T follicular helper cell (primary cell): ENCODE data around the gene ELMO1.
"Not testable (repeated sequence)": the region's sequence is repeated elsewhere in the genome, so short reads cannot be mapped to it uniquely, and the experiment has no call there.

Source experiments
- DNase-seq: peaks from one replicate; pipeline ENCODE4 v3.0.0-alpha.2; 2020; ENCODE audit warnings: low read depth

ELMO1 gene

DNA sequence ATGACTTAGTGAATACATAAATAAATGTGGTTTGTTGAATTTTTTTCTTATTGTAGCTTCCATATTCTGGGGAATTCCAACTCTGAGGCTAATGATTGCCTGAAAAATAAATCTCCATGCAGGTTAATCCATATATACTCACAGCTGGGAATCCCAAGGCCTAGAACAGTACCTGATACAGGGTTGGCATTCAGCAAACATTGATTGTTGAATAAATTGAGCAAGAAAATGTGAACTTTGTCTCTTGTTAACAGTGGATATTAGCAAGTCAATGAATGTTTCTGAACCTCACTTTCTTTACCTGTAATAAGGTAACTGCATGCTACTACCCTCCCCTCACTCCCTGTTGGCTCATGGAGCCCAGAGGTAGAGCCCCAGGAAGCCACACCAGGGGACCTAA lies 470.8 kb downstream of the ELMO1 start:
- DNase-seq = no peak

DNA sequence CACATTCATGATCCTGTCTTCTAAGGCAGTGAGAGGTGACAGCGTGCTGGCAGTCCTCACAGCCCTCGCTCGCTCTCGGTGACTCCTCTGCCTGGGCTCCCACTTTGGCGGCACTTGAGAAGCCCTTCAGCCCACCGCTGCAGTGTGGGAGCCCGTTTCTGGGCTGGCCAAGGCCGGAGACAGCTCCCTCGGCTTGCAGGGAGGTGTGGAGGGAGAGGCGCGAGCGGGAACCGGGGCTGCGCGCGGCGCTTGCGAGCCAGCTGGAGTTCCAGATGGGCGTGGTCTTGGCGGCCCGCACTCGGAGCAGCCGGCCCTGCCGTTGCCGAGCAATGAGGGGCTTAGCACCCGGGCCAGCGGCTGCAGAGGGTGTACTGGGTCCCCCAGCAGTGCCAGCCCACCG lies 475.1 kb downstream of the ELMO1 start:
- DNase-seq = not testable (repeated sequence)

DNA sequence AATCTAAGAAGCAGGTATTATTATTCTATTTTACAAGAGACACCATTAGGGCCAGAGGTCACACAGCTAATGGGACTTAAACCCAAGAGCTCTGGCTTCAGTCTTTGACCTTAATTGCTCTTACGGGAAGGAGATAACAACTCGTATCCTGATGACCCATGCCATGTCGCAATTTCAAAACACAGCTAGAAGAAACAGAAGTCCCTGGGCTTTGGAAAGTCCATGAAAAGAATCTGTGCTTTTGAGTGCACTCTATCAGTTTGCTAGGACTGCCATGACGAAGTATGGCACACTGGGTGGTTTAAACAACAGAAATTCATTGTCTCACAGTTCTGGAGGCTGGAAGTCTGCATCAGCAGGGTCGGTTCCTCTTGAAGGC lies 476.5 kb downstream of the ELMO1 start:
- DNase-seq = no peak

GRCh38 chr7:36971515-36972139 lies 477.0 kb downstream of the ELMO1 start:
- no peak for DNase-seq

DNA sequence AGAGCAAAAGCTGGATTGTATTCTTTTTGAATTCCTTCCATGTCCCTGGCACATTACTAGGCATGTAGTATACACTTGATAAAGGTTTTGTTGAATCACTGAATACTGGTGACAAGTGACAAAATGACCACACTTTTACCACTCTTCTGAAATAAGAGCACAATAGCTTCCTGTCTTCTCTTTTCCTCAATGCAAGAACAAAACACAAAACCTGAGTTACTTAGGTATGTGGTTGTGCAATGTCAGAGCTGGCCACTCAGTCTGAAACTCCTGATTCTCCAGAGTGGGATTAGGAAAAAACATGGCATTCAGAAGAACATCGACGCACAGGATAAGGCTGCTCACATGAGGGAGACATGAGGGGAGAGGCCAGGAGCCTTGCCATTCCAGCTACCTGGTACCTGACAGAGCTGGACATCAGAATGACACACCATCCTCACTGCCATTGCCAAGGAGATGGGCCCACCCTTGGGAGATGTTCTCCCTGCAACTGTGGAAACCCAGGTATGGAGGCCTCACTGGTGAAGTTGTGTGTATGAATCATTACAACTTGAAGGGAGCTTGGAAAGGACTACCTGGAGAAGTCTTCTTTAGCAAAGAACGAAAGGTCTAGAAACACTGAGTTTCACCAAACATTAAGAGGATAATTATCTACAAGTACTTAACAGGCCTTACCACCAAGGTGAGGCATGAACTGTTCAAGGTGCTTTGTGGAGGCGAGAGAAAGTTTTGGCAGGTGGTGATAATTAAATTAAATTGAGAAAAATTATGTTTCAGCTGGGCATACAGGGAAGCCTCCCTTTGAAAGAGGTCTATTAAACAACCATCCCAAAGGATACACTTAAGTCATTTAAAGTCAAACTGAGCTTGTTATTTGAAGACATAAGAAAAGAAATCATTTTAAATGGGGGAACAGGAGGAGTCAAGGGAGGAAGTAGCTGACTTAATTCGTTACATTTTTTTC lies 477.8 kb downstream of the ELMO1 start:
- no peak for DNase-seq

- no peak for DNase-seq
Measured at GRCh38 chr7:36969376-36969775, 479.3 kb downstream of the ELMO1 start.

DNA sequence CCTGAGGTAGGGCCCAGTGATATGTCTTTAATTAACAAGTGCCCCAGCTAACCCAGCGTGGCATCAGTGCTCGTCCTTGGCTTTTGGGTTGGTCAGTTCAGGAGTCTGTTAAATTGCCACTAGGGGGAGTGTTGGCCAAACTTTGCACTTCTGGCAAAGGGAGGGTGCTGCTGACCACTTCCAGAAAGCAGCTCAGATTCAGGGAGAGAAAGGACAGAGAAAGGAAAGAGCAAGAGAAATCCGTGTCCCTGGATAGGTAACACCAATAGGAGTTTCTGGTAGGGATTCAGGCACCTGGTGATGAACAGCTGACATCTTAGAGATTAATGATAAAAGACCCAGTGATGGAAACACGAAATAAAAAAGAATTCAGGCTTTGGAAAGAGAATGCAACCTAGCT lies 481.3 kb downstream of the ELMO1 start:
- DNase-seq = no peak

- no peak for DNase-seq
Measured at GRCh38 chr7:36966636-36967035, 482.0 kb downstream of the ELMO1 start.

DNA sequence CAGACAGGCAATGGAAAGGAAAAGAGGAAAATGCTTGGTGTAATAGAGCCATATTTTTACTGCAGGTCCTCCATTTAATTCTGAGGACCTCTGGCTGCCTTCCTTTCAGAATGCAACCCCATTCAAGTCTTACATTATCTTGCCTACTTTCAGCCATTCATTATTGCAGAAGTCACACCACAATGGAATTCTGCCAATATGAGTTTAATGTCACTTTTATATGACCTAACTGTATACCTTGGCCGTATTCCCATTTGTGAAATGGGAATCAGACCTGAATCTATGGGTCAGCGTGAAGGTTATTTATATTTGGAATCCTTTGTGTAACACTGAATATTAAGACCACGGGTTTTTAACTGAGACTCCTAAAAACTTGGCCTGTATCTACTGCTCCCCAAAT lies 482.6 kb downstream of the ELMO1 start:
- DNase-seq = no peak

DNA sequence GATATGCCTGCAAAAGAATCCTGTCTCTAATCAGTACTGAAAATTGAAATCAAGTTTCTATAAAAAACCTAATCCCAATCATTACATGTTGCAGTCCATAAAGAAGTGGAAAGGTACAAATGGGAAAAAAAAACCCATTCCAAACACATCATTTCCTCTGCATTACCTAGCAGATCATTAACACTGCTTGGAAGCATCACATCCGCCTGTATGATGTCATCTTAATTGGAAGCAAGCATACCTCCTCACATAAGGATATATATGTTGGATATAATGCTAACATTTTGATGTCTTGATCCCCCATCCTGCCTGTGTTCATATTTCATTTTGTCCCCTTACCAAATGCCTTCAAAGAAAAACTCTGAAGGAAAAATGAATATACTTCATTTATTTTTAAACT lies 483.0 kb downstream of the ELMO1 start:
- no peak for DNase-seq

- DNase-seq = no peak
Measured at GRCh38 chr7:36964297-36964696, 484.4 kb downstream of the ELMO1 start.

- DNase-seq = no peak
Measured at GRCh38 chr7:36962367-36962766, 486.3 kb downstream of the ELMO1 start.

- DNase-seq = no peak
Measured at GRCh38 chr7:36961693-36962092, 487.0 kb downstream of the ELMO1 start.

DNA sequence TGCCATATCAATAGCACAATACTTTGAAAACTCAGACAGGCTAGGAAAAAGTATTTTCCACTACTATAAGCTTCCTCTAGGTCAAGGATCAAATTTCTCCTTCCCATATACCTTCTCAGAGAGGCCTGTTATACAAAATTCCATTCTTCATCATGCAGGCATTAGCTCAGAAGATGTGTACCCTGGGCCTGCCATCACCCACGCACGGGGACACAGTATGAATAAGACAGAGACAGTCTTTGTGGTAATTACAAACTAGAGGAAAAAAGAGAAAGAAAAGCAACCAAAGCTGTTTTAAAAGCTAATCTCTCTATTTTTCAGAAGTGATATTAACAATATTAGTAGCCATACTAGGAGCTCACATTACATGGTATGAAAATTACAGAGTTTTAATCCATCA lies 487.6 kb downstream of the ELMO1 start:
- DNase-seq = no peak

DNA sequence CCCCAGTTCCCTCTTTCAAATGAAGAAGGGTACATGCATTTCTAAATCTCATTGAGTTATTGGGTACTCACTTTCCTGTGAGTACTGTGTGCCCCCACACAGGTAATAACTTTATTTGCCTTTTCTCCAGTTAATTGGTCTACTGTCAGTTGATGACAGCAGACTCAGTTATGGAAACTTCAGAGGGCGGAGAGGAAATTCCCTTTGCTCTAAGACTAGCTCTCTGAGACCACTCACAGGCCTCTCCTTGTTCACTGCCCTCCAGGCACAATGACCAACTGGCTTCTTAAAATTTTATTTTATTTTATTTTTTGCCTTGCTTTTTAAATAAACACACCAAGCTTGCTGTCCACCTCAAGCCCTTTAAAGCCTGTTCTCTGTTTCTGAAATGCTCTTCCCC lies 488.6 kb downstream of the ELMO1 start:
- no peak for DNase-seq

DNA sequence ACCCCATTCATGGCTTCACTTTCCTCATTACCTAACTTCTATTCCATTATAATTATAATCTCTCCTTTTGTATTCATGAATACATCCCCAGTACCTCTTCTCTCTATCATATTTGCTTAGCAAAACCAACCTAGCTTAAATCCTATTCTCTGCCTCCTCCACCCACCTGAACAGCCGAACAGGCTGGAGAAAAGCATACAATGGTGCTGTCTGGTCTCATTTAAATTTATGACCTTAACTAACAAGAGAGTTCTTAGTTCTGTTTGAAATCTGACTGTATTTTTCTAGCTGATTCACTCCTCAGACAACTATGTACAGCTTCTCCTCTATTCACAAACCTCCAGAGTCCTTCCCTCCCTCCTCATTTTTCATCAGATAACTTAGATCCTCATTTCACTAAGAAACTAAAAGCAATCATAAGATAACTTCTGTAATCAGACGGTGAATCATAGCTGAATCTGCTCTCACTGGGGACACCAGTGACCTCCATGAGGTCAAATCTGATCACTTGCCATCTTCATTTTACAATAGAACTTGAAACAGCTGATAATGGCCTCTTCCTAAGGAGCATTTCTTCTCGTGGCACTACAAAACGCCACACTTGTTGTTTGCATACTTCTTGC lies 490.4 kb downstream of the ELMO1 start:
- DNase-seq = no peak

GRCh38 chr7:36957620-36958019 lies 491.0 kb downstream of the ELMO1 start:
- DNase-seq = no peak

GRCh38 chr7:36956814-36957213 lies 491.9 kb downstream of the ELMO1 start:
- DNase-seq = no peak

- DNase-seq = no peak
Measured at GRCh38 chr7:36955456-36956129, 493.1 kb downstream of the ELMO1 start.

GRCh38 chr7:36951257-36951697 lies 497.4 kb downstream of the ELMO1 start:
- DNase-seq = no peak

- DNase-seq = no peak
Measured at GRCh38 chr7:36949711-36950600, 498.7 kb downstream of the ELMO1 start.
